Measurements from ENCODE around the gene ARFRP1. TPM values are rescaled to one million over a fixed set of nuclear protein-coding genes. Genes with fewer than 3 reads are reported as not detected.

ARFRP1 gene
- total and polyA plus RNA-seq, 2 of the 13 experiments (the other 11 are each of a cell fraction or from before 2014, with no cell fraction given): 32.0 to 51.1 TPM

DNA sequence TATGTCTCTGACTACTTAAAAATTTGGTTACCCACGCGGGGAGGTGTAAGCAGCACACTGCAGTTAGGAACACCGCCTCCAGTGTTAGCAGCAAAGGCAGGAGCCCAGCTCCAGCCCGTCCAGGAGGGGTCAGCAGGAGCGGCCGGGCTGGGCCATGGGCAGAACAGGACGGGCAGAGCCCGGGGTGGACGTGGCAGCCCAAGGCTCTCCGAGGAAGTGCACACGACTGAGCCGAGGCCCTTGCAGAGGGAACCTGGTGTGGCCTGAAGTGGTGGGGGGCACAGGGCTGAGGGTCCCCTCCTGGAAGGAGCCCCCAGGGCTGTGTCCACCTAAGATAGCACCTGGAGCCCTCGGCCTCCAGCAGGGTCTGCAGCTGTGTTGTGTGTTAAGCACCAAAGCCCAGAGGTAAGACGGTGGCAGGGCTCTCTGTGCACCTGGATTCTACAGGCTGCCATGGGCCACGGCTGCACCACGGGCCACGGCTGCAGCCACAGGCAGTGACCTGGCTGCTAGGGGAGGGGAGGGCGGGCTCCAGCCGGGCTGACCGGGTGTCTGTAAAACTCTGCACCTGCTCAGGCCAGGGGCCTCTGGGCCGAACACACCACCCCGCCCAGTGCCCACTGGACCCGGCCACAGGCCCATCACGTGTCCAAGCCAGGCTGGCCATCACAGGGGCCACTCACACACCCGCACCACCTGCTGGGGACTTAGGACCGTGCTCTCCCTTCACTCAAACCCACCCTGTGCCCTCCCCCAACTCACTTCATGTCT is 38.4 kb upstream of the ARFRP1 start (continued):
- TF ChIP-seq ZNF616 (CRISPR knock-in tag; IDR thresholded peaks at IDR 0.05; ENCODE audit: low read depth) (no peak; the same call in 1 of the 2 replicates), ZFP36L2 (CRISPR knock-in tag; IDR thresholded peaks at IDR 0.05) (no peak), ZNF530 (CRISPR knock-in tag; IDR thresholded peaks at IDR 0.05; ENCODE audit: low read depth) (no peak), PHB2 (IDR thresholded peaks at IDR 0.05; ENCODE audit: partially characterized antibody) (no peak), YY1 (IDR thresholded peaks at IDR 0.05; ENCODE audit: insufficient read depth, insufficient replicate concordance, low read depth, low read length) (no peak), ZFYVE20 (CRISPR knock-in tag; IDR thresholded peaks at IDR 0.05; ENCODE audit: borderline replicate concordance, low read depth) (no peak), ZFP1 (CRISPR knock-in tag; IDR thresholded peaks at IDR 0.05) (no peak), FOSL2 (CRISPR knock-in tag; IDR thresholded peaks at IDR 0.05) (no peak), ZNF598 (CRISPR knock-in tag; IDR thresholded peaks at IDR 0.05; ENCODE audit: borderline replicate concordance) (no peak), ARNT2 (CRISPR knock-in tag; IDR thresholded peaks at IDR 0.05; ENCODE audit: low read depth) (no peak), CHCHD3 (CRISPR knock-in tag; IDR thresholded peaks at IDR 0.05) (no peak), MAFF (IDR thresholded peaks at IDR 0.05; ENCODE audit: low read depth, low read length) (no peak), HNRNPL (IDR thresholded peaks at IDR 0.05; ENCODE audit: low read depth, low read length) (peak; percentile 70)
- TF ChIP-seq, protein P1, sequence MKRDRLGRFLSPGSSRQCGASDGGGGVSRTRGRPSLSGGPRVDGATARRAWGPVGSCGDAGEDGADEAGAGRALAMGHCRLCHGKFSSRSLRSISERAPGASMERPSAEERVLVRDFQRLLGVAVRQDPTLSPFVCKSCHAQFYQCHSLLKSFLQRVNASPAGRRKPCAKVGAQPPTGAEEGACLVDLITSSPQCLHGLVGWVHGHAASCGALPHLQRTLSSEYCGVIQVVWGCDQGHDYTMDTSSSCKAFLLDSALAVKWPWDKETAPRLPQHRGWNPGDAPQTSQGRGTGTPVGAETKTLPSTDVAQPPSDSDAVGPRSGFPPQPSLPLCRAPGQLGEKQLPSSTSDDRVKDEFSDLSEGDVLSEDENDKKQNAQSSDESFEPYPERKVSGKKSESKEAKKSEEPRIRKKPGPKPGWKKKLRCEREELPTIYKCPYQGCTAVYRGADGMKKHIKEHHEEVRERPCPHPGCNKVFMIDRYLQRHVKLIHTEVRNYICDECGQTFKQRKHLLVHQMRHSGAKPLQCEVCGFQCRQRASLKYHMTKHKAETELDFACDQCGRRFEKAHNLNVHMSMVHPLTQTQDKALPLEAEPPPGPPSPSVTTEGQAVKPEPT (CRISPR knock-in tag; IDR thresholded peaks at IDR 0.05; ENCODE audit: low read depth): no peak
- TF ChIP-seq, protein P2, sequence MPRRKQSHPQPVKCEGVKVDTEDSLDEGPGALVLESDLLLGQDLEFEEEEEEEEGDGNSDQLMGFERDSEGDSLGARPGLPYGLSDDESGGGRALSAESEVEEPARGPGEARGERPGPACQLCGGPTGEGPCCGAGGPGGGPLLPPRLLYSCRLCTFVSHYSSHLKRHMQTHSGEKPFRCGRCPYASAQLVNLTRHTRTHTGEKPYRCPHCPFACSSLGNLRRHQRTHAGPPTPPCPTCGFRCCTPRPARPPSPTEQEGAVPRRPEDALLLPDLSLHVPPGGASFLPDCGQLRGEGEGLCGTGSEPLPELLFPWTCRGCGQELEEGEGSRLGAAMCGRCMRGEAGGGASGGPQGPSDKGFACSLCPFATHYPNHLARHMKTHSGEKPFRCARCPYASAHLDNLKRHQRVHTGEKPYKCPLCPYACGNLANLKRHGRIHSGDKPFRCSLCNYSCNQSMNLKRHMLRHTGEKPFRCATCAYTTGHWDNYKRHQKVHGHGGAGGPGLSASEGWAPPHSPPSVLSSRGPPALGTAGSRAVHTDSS (CRISPR knock-in tag; conservative IDR thresholded peaks at IDR 0.05): no peak
- TF ChIP-seq, protein P3, sequence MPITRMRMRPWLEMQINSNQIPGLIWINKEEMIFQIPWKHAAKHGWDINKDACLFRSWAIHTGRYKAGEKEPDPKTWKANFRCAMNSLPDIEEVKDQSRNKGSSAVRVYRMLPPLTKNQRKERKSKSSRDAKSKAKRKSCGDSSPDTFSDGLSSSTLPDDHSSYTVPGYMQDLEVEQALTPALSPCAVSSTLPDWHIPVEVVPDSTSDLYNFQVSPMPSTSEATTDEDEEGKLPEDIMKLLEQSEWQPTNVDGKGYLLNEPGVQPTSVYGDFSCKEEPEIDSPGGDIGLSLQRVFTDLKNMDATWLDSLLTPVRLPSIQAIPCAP (CRISPR knock-in tag; IDR thresholded peaks at IDR 0.05; ENCODE audit: low read depth): no peak
- TF ChIP-seq, protein P4, sequence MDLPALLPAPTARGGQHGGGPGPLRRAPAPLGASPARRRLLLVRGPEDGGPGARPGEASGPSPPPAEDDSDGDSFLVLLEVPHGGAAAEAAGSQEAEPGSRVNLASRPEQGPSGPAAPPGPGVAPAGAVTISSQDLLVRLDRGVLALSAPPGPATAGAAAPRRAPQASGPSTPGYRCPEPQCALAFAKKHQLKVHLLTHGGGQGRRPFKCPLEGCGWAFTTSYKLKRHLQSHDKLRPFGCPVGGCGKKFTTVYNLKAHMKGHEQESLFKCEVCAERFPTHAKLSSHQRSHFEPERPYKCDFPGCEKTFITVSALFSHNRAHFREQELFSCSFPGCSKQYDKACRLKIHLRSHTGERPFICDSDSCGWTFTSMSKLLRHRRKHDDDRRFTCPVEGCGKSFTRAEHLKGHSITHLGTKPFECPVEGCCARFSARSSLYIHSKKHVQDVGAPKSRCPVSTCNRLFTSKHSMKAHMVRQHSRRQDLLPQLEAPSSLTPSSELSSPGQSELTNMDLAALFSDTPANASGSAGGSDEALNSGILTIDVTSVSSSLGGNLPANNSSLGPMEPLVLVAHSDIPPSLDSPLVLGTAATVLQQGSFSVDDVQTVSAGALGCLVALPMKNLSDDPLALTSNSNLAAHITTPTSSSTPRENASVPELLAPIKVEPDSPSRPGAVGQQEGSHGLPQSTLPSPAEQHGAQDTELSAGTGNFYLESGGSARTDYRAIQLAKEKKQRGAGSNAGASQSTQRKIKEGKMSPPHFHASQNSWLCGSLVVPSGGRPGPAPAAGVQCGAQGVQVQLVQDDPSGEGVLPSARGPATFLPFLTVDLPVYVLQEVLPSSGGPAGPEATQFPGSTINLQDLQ (CRISPR knock-in tag; IDR thresholded peaks at IDR 0.05): no peak
- TF ChIP-seq, protein P5, sequence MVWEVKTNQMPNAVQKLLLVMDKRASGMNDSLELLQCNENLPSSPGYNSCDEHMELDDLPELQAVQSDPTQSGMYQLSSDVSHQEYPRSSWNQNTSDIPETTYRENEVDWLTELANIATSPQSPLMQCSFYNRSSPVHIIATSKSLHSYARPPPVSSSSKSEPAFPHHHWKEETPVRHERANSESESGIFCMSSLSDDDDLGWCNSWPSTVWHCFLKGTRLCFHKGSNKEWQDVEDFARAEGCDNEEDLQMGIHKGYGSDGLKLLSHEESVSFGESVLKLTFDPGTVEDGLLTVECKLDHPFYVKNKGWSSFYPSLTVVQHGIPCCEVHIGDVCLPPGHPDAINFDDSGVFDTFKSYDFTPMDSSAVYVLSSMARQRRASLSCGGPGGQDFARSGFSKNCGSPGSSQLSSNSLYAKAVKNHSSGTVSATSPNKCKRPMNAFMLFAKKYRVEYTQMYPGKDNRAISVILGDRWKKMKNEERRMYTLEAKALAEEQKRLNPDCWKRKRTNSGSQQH (CRISPR knock-in tag; IDR thresholded peaks at IDR 0.05; ENCODE audit: low read depth): no peak
- TF ChIP-seq, protein P6, sequence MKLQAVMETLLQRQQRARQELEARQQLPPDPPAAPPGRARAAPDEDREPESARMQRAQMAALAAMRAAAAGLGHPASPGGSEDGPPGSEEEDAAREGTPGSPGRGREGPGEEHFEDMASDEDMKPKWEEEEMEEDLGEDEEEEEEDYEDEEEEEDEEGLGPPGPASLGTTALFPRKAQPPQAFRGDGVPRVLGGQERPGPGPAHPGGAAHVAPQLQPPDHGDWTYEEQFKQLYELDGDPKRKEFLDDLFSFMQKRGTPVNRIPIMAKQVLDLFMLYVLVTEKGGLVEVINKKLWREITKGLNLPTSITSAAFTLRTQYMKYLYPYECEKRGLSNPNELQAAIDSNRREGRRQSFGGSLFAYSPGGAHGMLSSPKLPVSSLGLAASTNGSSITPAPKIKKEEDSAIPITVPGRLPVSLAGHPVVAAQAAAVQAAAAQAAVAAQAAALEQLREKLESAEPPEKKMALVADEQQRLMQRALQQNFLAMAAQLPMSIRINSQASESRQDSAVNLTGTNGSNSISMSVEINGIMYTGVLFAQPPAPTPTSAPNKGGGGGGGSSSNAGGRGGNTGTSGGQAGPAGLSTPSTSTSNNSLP (IDR thresholded peaks at IDR 0.05; ENCODE audit: low read depth, low read length): no peak
